ENCODE results near the gene ADGRA3. TPM values are rescaled to one million over a fixed set of nuclear protein-coding genes. Genes with fewer than 3 reads are reported as not detected.

Gene ADGRA3
- polyA plus RNA-seq, 1 donor = 51.5 TPM

GRCh38 chr4:22498866-22499265 lies 17.0 kb downstream of the ADGRA3 start:
- Histone ChIP-seq H3K36me3 (ENCODE audit: control insufficient read depth, insufficient read depth, low read length) (no peaks in the 10 kb centered on the region), H3K27ac (ENCODE audit: low read length) (no peak overlapping the region), H3K4me1 (ENCODE audit: control insufficient read depth, insufficient read depth, low read length) (peaks cover 18% of the 10 kb centered on the region), H3K9me3 (ENCODE audit: control insufficient read depth, low read depth, low read length) (no peaks in the 10 kb centered on the region), H3K4me3 (ENCODE audit: low read length) (no peak overlapping the region), H3K27me3 (ENCODE audit: control insufficient read depth, insufficient read depth, low read length) (no peaks in the 10 kb centered on the region)
- 83% methylated on average over 1 of the region's 6 CpGs for WGBS (ENCODE audit: insufficient coverage, low lambda C conversion rate)
- DNase-seq = no peak

GRCh38 chr4:22496165-22496813 lies 19.6 kb downstream of the ADGRA3 start:
- no peak overlapping the region for H3K4me3 ChIP-seq (ENCODE audit: low read length)
- no peak overlapping the region for H3K27ac ChIP-seq (ENCODE audit: low read length)
- no peaks in the 10 kb centered on the region for H3K36me3 ChIP-seq (ENCODE audit: control insufficient read depth, insufficient read depth, low read length)
- H3K27me3 ChIP-seq (ENCODE audit: control insufficient read depth, insufficient read depth, low read length) = no peaks in the 10 kb centered on the region
- DNase-seq = no peak
- WGBS (ENCODE audit: insufficient coverage, low lambda C conversion rate) = 92% methylated on average over 3 of the region's 6 CpGs
- H3K9me3 ChIP-seq (ENCODE audit: control insufficient read depth, low read depth, low read length) = no peaks in the 10 kb centered on the region
- peaks cover 14% of the 10 kb centered on the region for H3K4me1 ChIP-seq (ENCODE audit: control insufficient read depth, insufficient read depth, low read length)

GRCh38 chr4:22493523-22493922 lies 22.3 kb downstream of the ADGRA3 start:
- Histone ChIP-seq H3K9me3 (ENCODE audit: control insufficient read depth, low read depth, low read length) (no peaks in the 10 kb centered on the region), H3K4me1 (ENCODE audit: control insufficient read depth, insufficient read depth, low read length) (peaks cover 7% of the 10 kb centered on the region), H3K27ac (ENCODE audit: low read length) (no peak overlapping the region), H3K36me3 (ENCODE audit: control insufficient read depth, insufficient read depth, low read length) (no peaks in the 10 kb centered on the region), H3K27me3 (ENCODE audit: control insufficient read depth, insufficient read depth, low read length) (no peaks in the 10 kb centered on the region), H3K4me3 (ENCODE audit: low read length) (no peak overlapping the region)
- no CpG with 5 or more reads among the region's 5 CpGs for WGBS (ENCODE audit: insufficient coverage, low lambda C conversion rate)
- DNase-seq = no peak

GRCh38 chr4:22492987-22493386 lies 22.9 kb downstream of the ADGRA3 start:
- Histone ChIP-seq H3K27me3 (ENCODE audit: control insufficient read depth, insufficient read depth, low read length) (no peaks in the 10 kb centered on the region), H3K4me1 (ENCODE audit: control insufficient read depth, insufficient read depth, low read length) (peaks cover 7% of the 10 kb centered on the region), H3K4me3 (ENCODE audit: low read length) (no peak overlapping the region), H3K36me3 (ENCODE audit: control insufficient read depth, insufficient read depth, low read length) (no peaks in the 10 kb centered on the region), H3K9me3 (ENCODE audit: control insufficient read depth, low read depth, low read length) (no peaks in the 10 kb centered on the region), H3K27ac (ENCODE audit: low read length) (no peak overlapping the region)
- 100% methylated on average over 1 of the region's 2 CpGs for WGBS (ENCODE audit: insufficient coverage, low lambda C conversion rate)
- DNase-seq = no peak

GRCh38 chr4:22491939-22492338 lies 23.9 kb downstream of the ADGRA3 start:
- Histone ChIP-seq H3K36me3 (ENCODE audit: control insufficient read depth, insufficient read depth, low read length) (no peaks in the 10 kb centered on the region), H3K9me3 (ENCODE audit: control insufficient read depth, low read depth, low read length) (no peaks in the 10 kb centered on the region), H3K27me3 (ENCODE audit: control insufficient read depth, insufficient read depth, low read length) (no peaks in the 10 kb centered on the region), H3K4me1 (ENCODE audit: control insufficient read depth, insufficient read depth, low read length) (peaks cover 10% of the 10 kb centered on the region), H3K27ac (ENCODE audit: low read length) (no peak overlapping the region), H3K4me3 (ENCODE audit: low read length) (no peak overlapping the region)
- DNase-seq = no peak
- WGBS (ENCODE audit: insufficient coverage, low lambda C conversion rate) = 27% methylated on average over 2 of the region's 6 CpGs

- 10% methylated on average over 2 of the region's 5 CpGs for WGBS (ENCODE audit: insufficient coverage, low lambda C conversion rate)
- H3K4me1 ChIP-seq (ENCODE audit: control insufficient read depth, insufficient read depth, low read length) = peaks cover 15% of the 10 kb centered on the region
These were observed 25.0 kb downstream of the ADGRA3 start for GRCh38 chr4:22490718-22491315.

GRCh38 chr4:22488106-22488505 lies 27.8 kb downstream of the ADGRA3 start:
- no peak for DNase-seq
- H3K9me3 ChIP-seq (ENCODE audit: control insufficient read depth, low read depth, low read length) = no peaks in the 10 kb centered on the region
- no CpG with 5 or more reads among the region's 1 CpG for WGBS (ENCODE audit: insufficient coverage, low lambda C conversion rate)

More at GRCh38 chr4:22490718-22491315, 25.0 kb downstream of the ADGRA3 start:
- no peaks in the 10 kb centered on the region for H3K27me3 ChIP-seq (ENCODE audit: control insufficient read depth, insufficient read depth, low read length)
- H3K27ac ChIP-seq (ENCODE audit: low read length) = peak overlapping the region; percentile 78
- H3K36me3 ChIP-seq (ENCODE audit: control insufficient read depth, insufficient read depth, low read length) = no peaks in the 10 kb centered on the region
- no peaks in the 10 kb centered on the region for H3K9me3 ChIP-seq (ENCODE audit: control insufficient read depth, low read depth, low read length)
- peak; percentile 68 to 93 for DNase-seq
- H3K4me3 ChIP-seq (ENCODE audit: low read length) = no peak overlapping the region

GRCh38 chr4:22487328-22487727 lies 28.5 kb downstream of the ADGRA3 start:
- 100% methylated on average over 1 of the region's 5 CpGs for WGBS (ENCODE audit: insufficient coverage, low lambda C conversion rate)
- no peaks in the 10 kb centered on the region for H3K36me3 ChIP-seq (ENCODE audit: control insufficient read depth, insufficient read depth, low read length)

More at GRCh38 chr4:22488106-22488505, 27.8 kb downstream of the ADGRA3 start:
- peaks cover 20% of the 10 kb centered on the region for H3K4me1 ChIP-seq (ENCODE audit: control insufficient read depth, insufficient read depth, low read length)
- no peaks in the 10 kb centered on the region for H3K27me3 ChIP-seq (ENCODE audit: control insufficient read depth, insufficient read depth, low read length)
- no peak overlapping the region for H3K4me3 ChIP-seq (ENCODE audit: low read length)
- no peaks in the 10 kb centered on the region for H3K36me3 ChIP-seq (ENCODE audit: control insufficient read depth, insufficient read depth, low read length)
- H3K27ac ChIP-seq (ENCODE audit: low read length) = no peak overlapping the region

GRCh38 chr4:22486276-22486675 lies 29.6 kb downstream of the ADGRA3 start:
- Histone ChIP-seq H3K36me3 (ENCODE audit: control insufficient read depth, insufficient read depth, low read length) (no peaks in the 10 kb centered on the region), H3K27me3 (ENCODE audit: control insufficient read depth, insufficient read depth, low read length) (no peaks in the 10 kb centered on the region), H3K27ac (ENCODE audit: low read length) (no peak overlapping the region), H3K9me3 (ENCODE audit: control insufficient read depth, low read depth, low read length) (no peaks in the 10 kb centered on the region), H3K4me3 (ENCODE audit: low read length) (no peak overlapping the region), H3K4me1 (ENCODE audit: control insufficient read depth, insufficient read depth, low read length) (peaks cover 17% of the 10 kb centered on the region)
- no peak for DNase-seq
- no CpG with 5 or more reads among the region's 4 CpGs for WGBS (ENCODE audit: insufficient coverage, low lambda C conversion rate)

More at GRCh38 chr4:22487328-22487727, 28.5 kb downstream of the ADGRA3 start:
- no peak overlapping the region for H3K4me3 ChIP-seq (ENCODE audit: low read length)
- H3K27ac ChIP-seq (ENCODE audit: low read length) = no peak overlapping the region
- peak in 1 of 2 donors; percentile 31 for DNase-seq
- peaks cover 20% of the 10 kb centered on the region for H3K4me1 ChIP-seq (ENCODE audit: control insufficient read depth, insufficient read depth, low read length)
- no peaks in the 10 kb centered on the region for H3K9me3 ChIP-seq (ENCODE audit: control insufficient read depth, low read depth, low read length)
- no peaks in the 10 kb centered on the region for H3K27me3 ChIP-seq (ENCODE audit: control insufficient read depth, insufficient read depth, low read length)

GRCh38 chr4:22485737-22486136 lies 30.1 kb downstream of the ADGRA3 start:
- no peak overlapping the region for H3K27ac ChIP-seq (ENCODE audit: low read length)
- no peaks in the 10 kb centered on the region for H3K9me3 ChIP-seq (ENCODE audit: control insufficient read depth, low read depth, low read length)
- no peaks in the 10 kb centered on the region for H3K27me3 ChIP-seq (ENCODE audit: control insufficient read depth, insufficient read depth, low read length)
- peaks cover 16% of the 10 kb centered on the region for H3K4me1 ChIP-seq (ENCODE audit: control insufficient read depth, insufficient read depth, low read length)
- WGBS (ENCODE audit: insufficient coverage, low lambda C conversion rate) = 86% methylated on average over 2 of the region's 4 CpGs
- no peak for DNase-seq
- no peak overlapping the region for H3K4me3 ChIP-seq (ENCODE audit: low read length)
- H3K36me3 ChIP-seq (ENCODE audit: control insufficient read depth, insufficient read depth, low read length) = no peaks in the 10 kb centered on the region
